NCI-H2196 (cell line): ENCODE data around the gene CNTNAP5.

ENCODE experiments used
- DNase-seq: peaks from one replicate; lab custom pipeline; 2025; ENCODE audit not compliant: unreplicated experiment; lab: John Stamatoyannopoulos, UW

Gene CNTNAP5

DNA sequence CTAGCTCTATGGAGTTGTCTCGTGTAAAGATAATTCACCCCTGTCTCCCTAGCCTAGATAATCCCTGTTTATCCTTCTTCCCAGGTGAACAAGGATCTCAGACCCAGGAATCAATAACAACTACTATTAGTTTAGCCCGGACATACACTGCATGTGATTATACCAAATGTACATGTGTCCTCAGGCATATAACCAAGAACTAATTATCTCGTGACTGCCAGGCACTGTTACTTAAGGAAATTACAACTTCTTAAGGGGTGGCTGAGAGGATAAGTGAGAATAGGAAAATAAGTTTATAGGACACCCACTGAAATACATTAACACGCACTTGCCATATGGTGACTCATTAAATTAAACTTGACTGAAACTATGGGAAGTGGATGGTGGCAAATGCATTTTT, 126.6 kb downstream of the CNTNAP5 start:
- DNase-seq: no peak

DNA sequence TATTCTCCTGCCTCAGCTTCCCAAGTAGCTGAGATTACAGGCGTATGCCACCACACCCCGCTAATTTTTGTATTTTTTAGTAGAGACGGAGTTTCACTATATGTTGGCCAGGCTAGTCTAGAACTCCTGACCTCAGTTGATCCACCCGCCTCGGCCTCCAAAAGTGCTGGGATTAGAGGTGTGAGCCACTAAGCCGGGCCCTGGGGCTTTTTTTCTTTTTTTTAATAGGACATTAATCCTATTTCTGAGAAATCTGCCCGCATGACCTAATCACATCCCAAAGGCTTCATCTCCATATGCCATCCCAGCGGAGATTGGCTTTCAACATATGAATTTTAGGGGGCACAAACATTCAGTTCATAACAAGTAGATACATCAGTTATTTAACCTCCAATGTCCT, 128.6 kb downstream of the CNTNAP5 start:
- DNase-seq: no peak

DNA sequence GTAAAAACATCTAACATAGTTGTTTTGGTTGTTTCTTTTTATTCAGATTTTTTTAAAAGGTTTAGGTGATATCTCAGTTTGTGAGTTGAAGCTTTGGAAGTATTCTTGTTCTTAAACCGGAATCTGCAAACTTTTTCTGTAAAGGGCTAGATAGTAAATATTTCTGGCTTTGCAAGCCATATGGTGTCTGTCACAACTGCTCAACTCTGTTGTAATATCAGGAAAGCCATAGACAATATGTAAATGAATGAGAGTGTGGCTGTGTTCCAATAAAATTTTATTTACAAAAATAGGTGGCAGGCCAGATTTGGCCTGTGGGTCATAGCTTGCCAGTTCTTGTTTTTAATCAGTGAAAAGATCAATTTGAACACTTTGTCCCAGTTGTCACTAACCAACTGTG, 134.1 kb downstream of the CNTNAP5 start:
- DNase-seq: no peak

DNA sequence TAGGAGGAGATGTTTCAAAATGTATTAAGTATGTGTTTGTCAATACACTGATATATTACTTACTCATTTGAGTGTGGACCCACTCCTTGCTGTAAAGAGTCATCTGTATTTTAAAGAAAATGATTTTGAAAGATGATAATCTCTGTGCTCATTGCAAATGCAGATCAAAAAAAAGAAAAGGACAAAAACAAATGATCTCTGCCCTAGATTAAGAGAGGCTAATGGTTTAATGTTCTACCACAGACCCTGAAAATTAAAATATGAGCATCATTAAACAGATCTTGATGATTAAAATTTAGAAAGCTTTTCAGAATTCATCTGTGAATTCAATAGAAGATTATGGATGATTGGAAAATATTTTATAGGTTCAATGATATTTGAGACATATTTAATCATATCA, 136.5 kb downstream of the CNTNAP5 start:
- no peak for DNase-seq

DNA sequence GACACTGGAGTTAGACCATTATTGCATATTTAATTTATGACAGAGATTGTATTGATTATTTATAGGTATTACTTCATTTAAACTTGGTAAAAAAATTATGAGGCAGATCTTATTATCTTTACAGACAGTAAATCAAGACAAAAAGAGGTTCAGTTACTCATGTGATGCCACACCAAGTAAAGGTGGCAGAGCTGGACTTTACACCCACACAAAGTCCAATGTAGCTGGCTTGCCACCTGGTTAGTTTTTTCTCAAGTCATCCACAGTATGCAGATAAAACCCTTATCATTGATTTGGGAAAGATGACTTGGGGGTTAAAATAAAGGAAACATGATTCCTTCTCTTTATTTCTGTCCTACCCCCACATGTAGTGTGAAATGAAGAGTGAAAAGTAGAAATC, 137.2 kb downstream of the CNTNAP5 start:
- DNase-seq: no peak

DNA sequence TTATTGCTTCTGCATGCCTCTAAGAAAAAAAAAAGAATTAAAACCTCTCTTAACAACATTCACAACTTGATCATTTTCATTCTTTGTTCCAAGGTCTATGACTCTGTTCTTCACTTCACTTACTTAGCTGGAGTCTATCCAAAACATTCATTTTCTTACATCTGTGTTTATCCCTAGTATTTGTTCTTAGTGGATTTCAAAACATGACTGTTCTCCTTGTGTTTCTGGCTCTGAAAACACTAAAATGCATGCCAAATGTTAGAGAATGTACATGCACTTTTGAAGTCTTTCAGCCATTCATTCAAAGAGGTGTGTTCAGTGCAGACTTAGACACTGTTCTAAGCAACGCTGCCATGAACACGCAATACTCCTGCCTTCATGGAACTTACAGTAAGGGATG, 138.8 kb downstream of the CNTNAP5 start:
- no peak for DNase-seq

DNA sequence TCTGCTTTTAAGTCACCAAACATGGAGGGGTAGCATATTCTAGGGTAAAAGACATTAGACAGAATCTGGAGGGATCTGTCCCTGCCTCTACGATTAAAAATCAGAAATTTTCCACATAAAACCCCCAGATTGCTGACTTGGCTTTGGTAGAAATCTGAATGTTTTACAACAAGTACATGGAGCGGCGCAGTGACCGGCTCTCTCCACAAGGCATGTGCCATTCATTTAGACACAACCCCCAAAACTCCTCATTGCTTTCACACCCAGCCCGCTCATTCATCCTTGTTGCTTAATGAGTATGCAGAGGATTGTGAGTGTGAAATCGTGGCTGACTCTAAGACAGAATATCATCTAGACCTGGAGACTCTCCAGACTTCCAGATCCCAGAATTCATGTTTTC, 140.6 kb downstream of the CNTNAP5 start:
- no peak for DNase-seq

DNA sequence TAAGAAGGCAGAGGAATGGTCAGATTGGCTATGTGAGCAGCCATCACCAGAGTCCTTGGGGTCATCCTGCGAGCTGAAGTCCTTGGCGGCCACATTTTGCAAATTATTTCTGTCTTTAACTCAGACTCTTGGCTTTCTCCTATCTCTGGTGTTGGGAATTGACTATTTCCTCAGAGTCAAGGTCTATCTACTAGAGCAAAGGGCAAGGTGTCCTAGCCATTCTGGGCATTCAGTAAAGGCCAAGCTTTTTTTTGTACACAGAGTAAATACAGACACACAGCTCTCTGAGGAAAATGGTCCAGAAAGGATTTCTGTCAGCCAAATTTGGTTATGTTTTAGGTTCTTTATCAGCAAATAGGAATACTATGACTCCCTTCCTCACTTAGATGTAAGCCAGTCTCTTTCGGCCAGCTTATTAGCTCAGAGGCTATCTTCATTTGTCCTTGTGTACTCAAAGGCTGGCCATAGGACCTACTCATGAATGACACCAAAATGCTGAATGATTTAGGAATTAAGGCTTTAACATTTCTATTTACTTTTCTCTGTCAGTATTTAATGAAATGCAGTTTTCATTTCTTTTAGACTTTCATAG, 146.5 kb downstream of the CNTNAP5 start:
- DNase-seq: no peak

DNA sequence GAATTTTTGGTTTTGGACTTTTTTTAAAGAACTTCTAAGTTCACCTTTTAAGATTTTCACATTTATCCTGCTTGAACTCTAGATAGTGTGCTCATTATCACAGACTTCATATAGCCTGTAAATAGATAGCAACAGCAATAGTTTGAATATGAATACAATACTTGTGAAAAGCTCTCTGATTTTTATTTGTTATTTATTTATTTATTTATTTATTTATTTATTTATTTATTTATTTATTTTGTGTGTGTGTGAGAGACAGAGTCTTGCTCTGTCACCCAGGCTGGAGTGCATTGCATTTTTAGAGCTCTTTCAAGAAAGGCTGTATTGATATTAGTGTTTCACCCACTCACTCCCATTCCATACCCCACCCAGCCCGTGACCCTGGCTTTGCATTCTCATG, 153.6 kb downstream of the CNTNAP5 start:
- no peak for DNase-seq

DNA sequence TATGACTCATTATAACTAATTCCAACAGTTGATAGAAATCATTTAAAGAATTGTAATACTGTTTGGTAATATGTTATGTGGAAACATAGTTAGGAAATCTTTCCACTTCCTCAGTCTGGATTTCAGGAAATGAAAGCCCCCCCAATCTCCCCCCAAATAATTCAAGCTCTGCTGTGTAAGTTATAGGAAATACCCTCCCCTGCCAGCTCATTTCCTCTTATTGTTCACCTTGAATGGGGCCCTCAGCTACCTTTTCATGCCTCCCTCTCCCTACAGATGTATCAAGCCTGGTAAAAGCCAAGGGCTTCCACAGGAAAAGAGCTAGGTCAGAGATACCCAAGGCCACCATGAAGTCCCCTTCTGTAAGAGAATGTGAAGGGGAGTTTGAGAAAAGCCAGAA, 155.5 kb downstream of the CNTNAP5 start:
- DNase-seq: no peak

DNA sequence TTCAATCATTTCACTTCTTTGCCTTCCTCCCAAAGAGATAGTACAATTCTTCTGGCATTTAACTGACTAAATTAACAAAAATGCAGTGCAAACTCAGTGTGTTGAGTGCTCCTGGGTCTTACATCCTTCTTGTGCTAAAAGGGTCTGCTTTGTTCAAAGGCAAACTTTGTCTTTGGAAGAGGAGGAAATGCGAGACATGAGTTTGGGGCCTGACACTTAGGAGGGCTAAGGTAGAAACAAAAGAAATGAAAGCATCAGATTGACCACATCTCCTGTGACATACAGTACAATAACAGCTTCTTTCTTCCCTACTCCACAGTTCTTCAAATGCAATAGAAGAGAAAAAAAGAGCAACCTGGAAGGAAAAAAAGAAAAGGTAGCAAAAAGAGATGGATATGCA, 161.7 kb downstream of the CNTNAP5 start:
- DNase-seq: no peak

DNA sequence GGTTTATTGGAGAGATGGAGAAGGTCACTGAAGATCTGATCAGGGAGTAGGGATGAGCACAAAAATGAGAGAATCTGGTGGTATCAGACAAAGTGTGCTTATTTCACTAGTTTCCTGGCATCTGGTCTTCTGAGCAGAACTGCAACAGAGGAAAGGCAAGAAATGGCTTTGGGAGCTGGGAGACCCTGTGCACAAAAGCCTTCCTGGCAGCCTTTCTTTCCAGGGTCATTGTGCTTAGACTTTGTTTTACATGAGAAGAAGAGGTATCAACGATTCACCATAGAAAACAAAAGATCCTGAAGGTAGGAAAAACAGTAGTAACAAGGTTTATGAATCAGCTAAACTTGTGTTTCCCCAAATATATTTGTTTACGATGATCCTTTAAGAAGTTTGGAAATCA, 162.9 kb downstream of the CNTNAP5 start:
- no peak for DNase-seq

DNA sequence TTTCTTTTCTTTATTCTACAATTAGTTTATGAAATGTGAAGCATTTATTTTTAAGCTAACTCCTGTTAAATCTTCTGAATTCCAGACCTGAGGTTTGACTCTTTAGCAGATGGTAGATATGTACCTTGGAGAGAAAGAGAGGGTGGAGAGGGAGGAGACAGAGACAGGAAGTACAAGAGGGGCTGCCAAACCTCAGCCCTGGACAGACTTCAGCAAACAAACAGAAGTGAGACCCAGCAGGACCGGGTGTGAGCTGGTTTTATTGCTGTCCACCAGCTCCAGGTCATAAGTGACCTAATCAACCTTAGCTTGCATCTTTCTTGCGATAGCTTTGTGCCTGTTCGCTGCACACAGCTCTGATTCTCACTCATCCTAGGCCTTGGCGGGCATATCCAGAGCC, 168.6 kb downstream of the CNTNAP5 start:
- peak; percentile 69 for DNase-seq

DNA sequence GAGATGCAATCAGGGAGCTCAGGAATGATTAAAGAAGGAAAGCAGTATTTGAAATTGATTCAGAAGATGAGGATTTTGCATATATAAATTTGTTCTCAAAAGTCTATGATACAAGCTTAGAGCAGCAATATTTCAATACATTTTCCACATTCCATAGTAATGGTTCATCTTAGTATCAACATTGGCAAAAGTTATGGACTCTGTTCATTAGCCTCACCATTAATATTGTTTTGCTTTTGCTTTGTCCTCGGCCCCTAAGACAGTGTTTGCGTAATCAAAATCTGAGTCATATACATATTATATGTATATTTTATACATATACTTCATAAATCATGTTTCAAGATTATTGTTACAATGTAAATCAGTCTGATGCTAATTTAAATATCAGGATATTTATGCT, 176.6 kb downstream of the CNTNAP5 start:
- no peak for DNase-seq

DNA sequence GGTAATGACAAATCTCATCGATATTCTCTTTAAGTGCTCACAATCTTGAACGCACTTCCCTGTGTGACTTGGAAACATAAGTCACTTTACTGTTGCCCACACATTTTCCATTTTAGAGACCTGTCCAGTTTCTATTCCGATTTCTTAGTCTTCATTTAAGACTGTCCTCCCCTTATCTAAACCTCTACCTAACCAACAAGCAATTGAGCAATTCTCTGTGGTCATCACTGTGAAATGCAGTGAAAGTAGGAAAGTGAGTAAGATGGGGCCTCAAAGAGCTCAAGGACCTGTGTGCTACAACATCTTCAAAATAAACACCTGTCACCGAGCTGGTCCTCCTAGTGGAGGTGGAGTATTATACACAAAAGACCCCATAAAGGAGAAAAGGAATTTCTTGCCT, 184.4 kb downstream of the CNTNAP5 start:
- no peak for DNase-seq

DNA sequence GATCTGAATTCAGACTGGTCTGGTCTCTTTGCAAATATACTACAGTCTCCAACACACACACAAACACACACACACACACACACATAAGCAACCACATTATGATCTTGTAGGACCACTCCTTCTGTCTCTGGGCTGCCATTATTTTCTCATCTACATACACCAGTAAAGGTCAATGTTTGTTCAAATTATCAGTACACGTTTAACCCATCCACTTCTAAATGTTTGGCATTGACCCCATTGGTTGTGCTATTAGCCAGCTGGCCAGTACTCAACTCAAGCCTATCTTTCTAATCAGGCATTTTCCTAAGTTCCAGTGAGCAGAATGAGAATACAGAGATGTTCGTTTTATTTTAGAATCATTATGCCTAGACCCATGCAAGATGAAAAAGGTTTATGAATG, 186.4 kb downstream of the CNTNAP5 start:
- DNase-seq: peak; percentile 26

DNA sequence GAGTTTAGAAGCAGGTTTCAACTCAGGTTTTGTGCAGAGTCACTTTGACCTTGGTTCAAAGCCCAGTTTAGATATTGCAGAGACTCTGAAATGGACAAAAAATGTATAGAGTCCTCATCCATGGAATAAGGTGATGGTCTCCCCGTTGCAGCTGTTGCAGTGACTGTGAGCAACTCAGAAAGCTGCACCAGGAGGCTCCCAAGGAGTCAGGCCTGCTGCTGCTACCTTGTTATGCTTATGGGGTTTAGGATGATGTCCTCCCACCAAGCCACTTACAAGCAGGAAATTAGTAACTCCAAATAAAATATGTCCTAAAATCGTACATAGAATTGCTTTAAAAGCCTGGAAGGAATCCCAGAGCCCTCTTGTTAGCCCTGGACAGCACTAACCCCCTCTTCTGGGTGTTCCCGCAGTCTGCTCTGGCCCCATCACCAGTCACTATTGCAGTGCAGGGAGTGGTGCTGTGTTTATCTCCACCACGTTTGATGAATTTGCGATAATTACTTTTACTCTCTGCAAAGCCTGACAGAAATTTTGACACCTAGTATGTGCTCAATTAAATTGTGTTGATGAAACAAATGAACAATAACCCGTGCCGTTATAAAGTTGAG, 189.0 kb downstream of the CNTNAP5 start:
- no peak for DNase-seq

DNA sequence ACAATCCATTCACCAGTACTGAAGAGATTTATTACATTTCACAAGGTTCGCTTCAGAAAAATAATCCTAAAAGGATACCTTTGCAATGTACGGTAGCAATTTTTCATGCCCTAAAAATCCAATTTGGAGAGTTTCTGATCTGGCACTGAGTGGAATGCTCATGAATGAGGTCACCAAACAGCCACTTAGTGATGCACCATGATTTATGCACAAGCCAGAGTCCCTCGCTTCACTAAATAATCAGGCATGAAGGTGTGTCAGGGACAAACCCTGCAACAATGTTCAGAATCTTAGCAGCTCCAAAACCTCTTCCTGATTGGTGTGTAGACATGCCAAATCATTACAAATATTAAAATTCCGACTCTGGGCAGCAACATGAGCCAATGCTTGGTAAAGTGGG, 221.1 kb downstream of the CNTNAP5 start:
- no peak for DNase-seq

DNA sequence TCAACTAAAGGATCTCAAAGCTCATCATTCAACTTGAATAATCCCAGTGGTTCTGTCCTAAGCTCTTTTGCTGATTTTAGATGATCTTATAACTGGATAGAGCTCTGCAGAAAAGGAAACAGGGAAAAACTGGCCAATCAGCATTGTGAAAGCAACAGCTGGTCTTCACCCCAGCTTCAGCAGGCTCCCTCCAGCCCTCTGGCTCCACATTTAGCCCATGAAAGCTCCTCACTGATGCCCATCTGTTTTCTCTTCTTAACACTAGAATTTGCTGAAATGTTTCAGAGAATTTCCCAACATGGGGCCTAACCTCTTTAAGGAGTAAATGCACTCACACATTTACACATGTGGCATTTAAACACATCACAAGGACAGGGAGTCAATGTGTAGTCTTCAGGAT, 223.3 kb downstream of the CNTNAP5 start:
- DNase-seq: no peak

DNA sequence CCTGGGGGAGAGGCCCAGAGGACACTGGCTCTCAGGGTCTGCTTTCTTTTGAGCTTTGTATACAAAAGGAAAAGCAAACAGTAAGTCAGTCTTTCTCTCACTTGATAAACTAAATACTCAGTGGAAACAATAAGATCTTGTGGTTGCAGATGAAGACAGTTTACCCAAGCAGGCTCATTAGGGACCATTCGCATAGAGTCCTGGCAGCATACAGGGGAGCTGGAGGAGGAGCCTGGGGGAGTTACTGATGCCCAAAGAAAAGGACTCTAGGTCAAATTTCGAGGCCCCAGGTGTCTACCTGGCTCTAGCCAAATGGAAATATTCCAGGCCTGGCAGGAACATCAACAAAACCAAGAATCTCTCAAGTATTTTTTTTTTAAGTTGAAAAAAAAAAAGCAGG, 225.3 kb downstream of the CNTNAP5 start:
- DNase-seq: peak; percentile 48

DNA sequence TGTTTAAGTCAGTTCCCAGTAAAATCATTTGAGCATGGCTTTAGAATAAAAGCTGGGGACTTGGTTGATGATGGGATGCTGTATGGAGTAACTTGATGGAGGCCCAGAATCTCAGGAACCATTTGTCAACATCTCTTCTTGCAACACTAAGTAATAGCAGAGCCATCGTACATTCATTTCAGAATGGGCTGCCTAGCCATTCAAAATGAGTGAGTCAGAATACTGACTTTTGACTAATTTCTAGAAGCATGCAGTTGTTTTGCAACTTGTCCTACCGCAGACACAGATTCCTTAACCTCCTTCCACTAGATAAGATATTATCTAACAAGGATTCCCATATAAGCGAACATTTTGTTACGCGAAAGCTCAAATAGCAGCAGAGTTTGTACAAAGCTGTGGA, 229.5 kb downstream of the CNTNAP5 start:
- no peak for DNase-seq

DNA sequence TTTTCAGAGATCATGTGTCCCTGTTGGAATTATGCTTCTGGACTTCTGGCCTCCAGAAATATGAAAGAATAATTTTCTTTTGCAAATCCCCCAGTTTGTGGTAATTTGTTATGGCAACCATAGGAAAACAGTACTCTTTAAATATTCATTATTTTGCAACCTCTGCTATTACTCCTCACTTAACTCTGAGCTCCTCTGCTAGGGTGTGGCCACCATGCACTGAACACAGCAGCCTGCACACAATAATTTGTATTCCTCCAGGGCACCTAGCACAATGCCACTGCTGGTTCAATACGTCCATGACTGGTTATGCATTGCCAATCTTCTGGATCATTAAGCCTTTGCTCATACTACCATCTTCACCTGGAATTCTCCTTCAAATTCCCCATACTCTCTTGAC, 232.0 kb downstream of the CNTNAP5 start:
- DNase-seq: no peak

DNA sequence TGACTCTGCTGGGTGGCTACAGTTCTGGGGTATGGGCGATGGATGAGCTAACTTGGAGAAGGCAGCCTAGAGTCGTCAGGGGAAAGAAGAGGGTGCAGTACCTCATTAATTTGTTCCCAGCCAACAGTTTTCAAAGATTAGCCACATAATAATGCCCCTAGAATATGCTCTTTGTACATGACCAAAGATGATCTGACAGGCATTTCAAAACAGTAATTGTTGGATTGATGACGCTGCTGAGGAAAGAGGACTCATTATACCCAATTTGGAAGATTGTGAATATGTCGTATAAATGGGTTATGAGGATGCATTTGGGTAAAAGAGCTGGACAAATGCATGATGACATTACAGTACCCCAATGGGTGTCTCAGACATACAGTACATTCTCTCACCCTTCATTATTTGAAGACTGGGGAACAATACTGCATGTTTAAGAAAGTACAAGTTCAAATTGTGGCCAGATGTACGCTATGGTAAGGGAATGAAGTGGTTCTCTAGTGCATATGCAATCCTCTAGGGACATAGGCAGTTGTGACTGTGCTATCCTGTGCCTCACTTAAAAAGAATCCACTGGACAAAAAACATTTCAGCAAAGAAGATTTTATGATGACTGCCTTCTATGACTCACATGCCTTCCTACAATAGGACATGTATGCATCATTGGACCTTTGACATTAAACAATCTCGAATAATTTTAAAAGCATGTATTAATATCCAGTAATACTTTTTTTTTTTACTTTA, 233.2 kb downstream of the CNTNAP5 start:
- DNase-seq: no peak
